Smooth muscle cell (in vitro differentiated cells): ENCODE data around the gene TTC23. TPM values are rescaled to one million over a fixed set of nuclear protein-coding genes. Genes with fewer than 3 reads are reported as not detected.

Experiments used
- DNase-seq: peaks from one replicate; lab custom pipeline; 2025; ENCODE audit not compliant: unreplicated experiment; lab: John Stamatoyannopoulos, UW
- H2AFZ ChIP-seq: fragments of 200-600 bp; sonication (generic); 2 replicates; pipeline ENCODE4 v1.6.0; 2016; ENCODE audit warnings: antibody characterized with exemption, low read depth, mild to moderate bottlenecking
- H3F3A ChIP-seq: fragments of 200-600 bp; sonication (generic); 2 replicates; pipeline ENCODE4 v1.6.0; 2017; ENCODE audit warnings: antibody characterized with exemption, low read depth
- H3K27ac ChIP-seq: fragments of 200-600 bp; sonication (generic); 2 replicates; pipeline ENCODE4 v1.5.1; 2016; ENCODE audit warnings: low read depth, mild to moderate bottlenecking
- H3K27me3 ChIP-seq: fragments of 200-600 bp; sonication (generic); 2 replicates; pipeline ENCODE4 v1.6.1; 2016; ENCODE audit warnings: low read depth, mild to moderate bottlenecking
- H3K36me3 ChIP-seq: fragments of 200-600 bp; sonication (generic); 2 replicates; pipeline ENCODE4 v1.5.1; 2016; ENCODE audit warnings: low read depth
- H3K4me1 ChIP-seq: fragments of 200-600 bp; sonication (generic); 2 replicates; pipeline ENCODE4 v1.5.1; 2016; ENCODE audit warnings: low read depth
- H3K4me2 ChIP-seq: fragments of 200-600 bp; sonication (generic); 2 replicates; pipeline ENCODE4 v1.6.0; 2016; ENCODE audit warnings: mild to moderate bottlenecking
- H3K4me3 ChIP-seq: fragments of 200-600 bp; sonication (generic); 2 replicates; pipeline ENCODE4 v1.5.1; 2016; ENCODE audit warnings: mild to moderate bottlenecking
- H3K79me2 ChIP-seq: fragments of 200-600 bp; sonication (generic); 2 replicates; pipeline ENCODE4 v1.6.0; 2016; ENCODE audit warnings: low read depth, mild to moderate bottlenecking
- H3K9ac ChIP-seq: fragments of 200-600 bp; sonication (generic); 2 replicates; pipeline ENCODE4 v1.6.0; 2016; ENCODE audit warnings: low read depth
- H3K9me3 ChIP-seq: fragments of 200-600 bp; sonication (generic); replicated peaks from 2 replicates; pipeline ENCODE4 v1.5.1; 2016; ENCODE audit warnings: low read depth
- H4K20me1 ChIP-seq: fragments of 200-600 bp; sonication (generic); 2 replicates; pipeline ENCODE4 v1.6.0; 2016; ENCODE audit warnings: low read depth
- WGBS: methylation state at CpG from one replicate; pipeline ENCODE4 v1.1.7; 2016; ENCODE audit warnings: low lambda C conversion rate; 5-methylcytosine and 5-hydroxymethylcytosine counted together
- polyA plus RNA-seq: library from polyadenylated mRNA; unstranded; fragments of >200 nt; fragmentation: Nextera tagmentation; extraction: Ambion mirVana; gene quantifications from 2 replicates; pipeline ENCODE4 v1.2.1, GENCODE V29; 2016
- total RNA-seq: library from RNA; depleted of rRNA; stranded (reverse); fragments of >200 nt; gene quantifications from 2 replicates; pipeline ENCODE4 v1.2.3, GENCODE V29; 2014
- TF ChIP-seq, protein P1 (sequence below): fragments of 200-600 bp; sonication (generic); IDR thresholded peaks from 2 replicates; pipeline ENCODE4 v1.5.1; 2017; ENCODE audit warnings: borderline replicate concordance, mild to moderate bottlenecking, antibody characterized with exemption; ENCODE audit not compliant: insufficient read depth, poor library complexity, severe bottlenecking

TTC23 gene
- total and polyA plus RNA-seq, 2 experiments from 2014 or later: 25.0 to 45.4 TPM

DNA sequence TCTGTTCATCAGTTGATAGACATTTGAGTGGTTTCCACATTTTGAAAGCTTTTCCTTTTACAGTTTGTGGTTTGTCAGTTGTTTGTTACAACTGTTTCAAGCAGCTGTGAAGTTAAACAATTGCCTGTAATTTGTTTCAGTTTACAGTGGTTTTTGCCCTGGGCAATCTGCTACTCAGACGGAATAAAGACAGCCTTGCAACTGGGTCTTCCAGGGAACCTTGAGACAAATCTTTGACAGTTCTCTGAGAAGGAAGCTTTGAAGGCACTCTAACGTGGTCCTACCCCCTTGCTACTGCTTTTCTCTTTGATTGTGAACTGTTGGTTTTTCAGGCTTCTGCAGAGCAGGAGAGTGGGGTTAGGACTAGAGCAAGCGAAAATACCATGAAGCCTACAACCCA is 29.9 kb upstream of the TTC23 start:
- H3K27me3 ChIP-seq: no peaks in the 10 kb centered on the region
- no peak for DNase-seq
- H3K9ac ChIP-seq: no peak overlapping the region
- H2AFZ ChIP-seq: no peak overlapping the region
- H3K4me3 ChIP-seq: no peak overlapping the region
- H3K36me3 ChIP-seq: no peaks in the 10 kb centered on the region
- H3K27ac ChIP-seq: no peak overlapping the region
- no peaks in the 10 kb centered on the region for H3K4me1 ChIP-seq
- no peaks in the 10 kb centered on the region for H3K9me3 ChIP-seq
- H3F3A ChIP-seq: no peaks in the 10 kb centered on the region
- 60% methylated on average over 3 of the region's 3 CpGs for WGBS
- no peaks in the 10 kb centered on the region for H4K20me1 ChIP-seq
- TF ChIP-seq, protein P1, sequence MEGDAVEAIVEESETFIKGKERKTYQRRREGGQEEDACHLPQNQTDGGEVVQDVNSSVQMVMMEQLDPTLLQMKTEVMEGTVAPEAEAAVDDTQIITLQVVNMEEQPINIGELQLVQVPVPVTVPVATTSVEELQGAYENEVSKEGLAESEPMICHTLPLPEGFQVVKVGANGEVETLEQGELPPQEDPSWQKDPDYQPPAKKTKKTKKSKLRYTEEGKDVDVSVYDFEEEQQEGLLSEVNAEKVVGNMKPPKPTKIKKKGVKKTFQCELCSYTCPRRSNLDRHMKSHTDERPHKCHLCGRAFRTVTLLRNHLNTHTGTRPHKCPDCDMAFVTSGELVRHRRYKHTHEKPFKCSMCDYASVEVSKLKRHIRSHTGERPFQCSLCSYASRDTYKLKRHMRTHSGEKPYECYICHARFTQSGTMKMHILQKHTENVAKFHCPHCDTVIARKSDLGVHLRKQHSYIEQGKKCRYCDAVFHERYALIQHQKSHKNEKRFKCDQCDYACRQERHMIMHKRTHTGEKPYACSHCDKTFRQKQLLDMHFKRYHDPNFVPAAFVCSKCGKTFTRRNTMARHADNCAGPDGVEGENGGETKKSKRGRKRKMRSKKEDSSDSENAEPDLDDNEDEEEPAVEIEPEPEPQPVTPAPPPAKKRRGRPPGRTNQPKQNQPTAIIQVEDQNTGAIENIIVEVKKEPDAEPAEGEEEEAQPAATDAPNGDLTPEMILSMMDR: no peak
- no peak overlapping the region for H3K4me2 ChIP-seq
- H3K79me2 ChIP-seq: no peaks in the 10 kb centered on the region

DNA sequence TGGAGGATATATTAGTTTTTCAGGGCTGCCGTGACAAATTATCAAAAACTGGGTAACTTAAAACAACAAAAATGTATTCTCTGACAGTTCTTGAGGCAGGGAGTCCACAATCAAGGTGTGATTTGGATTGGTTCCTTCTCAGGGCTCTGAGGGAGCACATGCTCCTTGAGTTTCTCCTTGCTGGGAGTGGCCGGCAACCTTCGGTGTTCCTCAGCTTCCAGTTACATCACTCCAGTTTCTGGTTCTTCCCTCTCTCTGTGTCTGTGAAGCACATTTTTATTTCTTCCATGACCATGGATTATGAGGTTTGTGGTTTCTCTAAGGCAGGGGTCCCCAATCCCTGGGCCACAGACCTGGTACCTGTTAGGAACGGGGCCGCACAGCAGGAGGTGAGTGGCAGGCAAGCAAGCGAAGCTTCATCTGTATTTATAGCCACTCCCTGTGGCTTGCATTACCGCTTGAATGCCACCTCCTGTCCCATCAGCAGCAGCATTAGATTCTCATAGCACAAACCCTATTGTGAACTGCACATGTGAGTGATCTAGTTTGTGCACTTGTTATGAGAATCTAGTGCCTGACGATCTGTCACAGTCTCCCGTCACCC is 26.2 kb upstream of the TTC23 start:
- no peak overlapping the region for H3K9ac ChIP-seq
- no peaks in the 10 kb centered on the region for H4K20me1 ChIP-seq
- no peak overlapping the region for H3K4me3 ChIP-seq

DNA sequence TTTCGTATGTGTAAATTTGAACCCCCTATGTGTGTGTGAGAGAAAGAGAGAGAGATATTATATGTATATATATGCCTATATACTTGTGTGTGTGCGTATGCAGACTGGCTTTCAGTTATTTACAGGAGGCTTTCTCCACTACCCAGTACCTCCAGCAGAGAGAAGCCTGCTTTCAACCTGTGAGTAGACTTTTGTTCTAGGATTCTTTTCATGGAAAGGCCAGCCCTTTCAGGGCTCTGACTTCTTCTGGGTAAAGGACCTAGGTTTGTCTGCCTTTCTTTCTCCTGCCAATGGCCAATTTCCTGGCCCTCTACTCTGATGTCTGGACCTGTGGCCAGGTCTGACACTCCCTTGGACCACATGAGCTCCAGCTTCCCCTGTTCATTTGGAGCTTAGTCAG is 25.7 kb upstream of the TTC23 start:
- DNase-seq: no peak
- Histone ChIP-seq H3K4me2 (no peak overlapping the region), H3K79me2 (no peaks in the 10 kb centered on the region), H3K9me3 (no peaks in the 10 kb centered on the region), H4K20me1 (no peaks in the 10 kb centered on the region), H3F3A (no peaks in the 10 kb centered on the region), H3K36me3 (no peaks in the 10 kb centered on the region), H3K27ac (no peak overlapping the region), H2AFZ (no peak overlapping the region), H3K4me1 (no peaks in the 10 kb centered on the region), H3K27me3 (no peaks in the 10 kb centered on the region), H3K9ac (no peak overlapping the region), H3K4me3 (no peak overlapping the region)
- 97% methylated on average over 2 of the region's 2 CpGs for WGBS
- TF ChIP-seq, protein P1: no peak

More for the DNA sequence above, 26.2 kb upstream of the TTC23 start:
- WGBS: 96% methylated on average over 9 of the region's 9 CpGs
- Histone ChIP-seq H3F3A (no peaks in the 10 kb centered on the region), H2AFZ (no peak overlapping the region), H3K4me1 (no peaks in the 10 kb centered on the region), H3K27me3 (no peaks in the 10 kb centered on the region), H3K79me2 (no peaks in the 10 kb centered on the region), H3K27ac (no peak overlapping the region), H3K4me2 (no peak overlapping the region), H3K9me3 (no peaks in the 10 kb centered on the region), H3K36me3 (no peaks in the 10 kb centered on the region)
- TF ChIP-seq, protein P1: no peak
- no peak for DNase-seq

DNA sequence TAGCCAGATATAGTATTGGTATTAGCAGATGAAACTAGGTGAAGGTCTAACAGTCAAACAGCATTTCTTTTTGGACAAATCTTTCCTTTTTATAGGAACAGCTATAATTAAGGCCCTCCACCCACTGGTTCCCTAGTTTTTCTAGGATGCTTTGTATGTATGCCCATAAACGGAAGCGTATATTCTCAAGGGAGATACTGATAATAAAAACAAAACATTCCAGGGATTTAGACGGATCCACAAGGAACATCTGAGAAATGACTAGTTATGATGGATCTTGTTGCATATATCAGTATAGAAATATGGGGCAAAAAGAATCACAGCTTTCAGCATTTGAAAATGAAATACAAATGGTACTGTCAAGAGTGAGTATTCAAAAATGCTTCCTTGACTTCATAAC is 24.4 kb upstream of the TTC23 start:
- H4K20me1 ChIP-seq: no peaks in the 10 kb centered on the region
- H3K4me1 ChIP-seq: no peaks in the 10 kb centered on the region
- H3K27me3 ChIP-seq: no peaks in the 10 kb centered on the region
- WGBS: 63% methylated on average over 3 of the region's 3 CpGs
- H3K4me3 ChIP-seq: no peak overlapping the region
- H3K27ac ChIP-seq: no peak overlapping the region
- DNase-seq: no peak
- H3K79me2 ChIP-seq: no peaks in the 10 kb centered on the region
- no peaks in the 10 kb centered on the region for H3F3A ChIP-seq
- H3K9ac ChIP-seq: no peak overlapping the region
- no peak overlapping the region for H2AFZ ChIP-seq
- TF ChIP-seq, protein P1: no peak
- H3K4me2 ChIP-seq: peak overlapping the region; percentile 22
- no peaks in the 10 kb centered on the region for H3K9me3 ChIP-seq
- H3K36me3 ChIP-seq: no peaks in the 10 kb centered on the region
